Hepatocyte (in vitro differentiated cells): Measurements from ENCODE around the gene LGALS3BP. TPM values are rescaled to one million over a fixed set of nuclear protein-coding genes. Genes with fewer than 3 reads are reported as not detected.
"Not testable (repeated sequence)": the region's sequence is repeated elsewhere in the genome, so short reads cannot be mapped to it uniquely, and the experiment has no call there.

ENCODE experiments used
- DNase-seq: peaks from one replicate; pipeline ENCODE4 v3.0.0-alpha.2; 2016; ENCODE audit warnings: low spot score
- H2AFZ ChIP-seq: fragments of 200-600 bp; sonication (generic); 2 replicates; pipeline ENCODE4 v1.6.0; 2016; ENCODE audit warnings: antibody characterized with exemption, mild to moderate bottlenecking
- H3K27ac ChIP-seq: fragments of 200-600 bp; sonication (generic); 2 replicates; pipeline ENCODE4 v1.5.1; 2016; ENCODE audit warnings: mild to moderate bottlenecking
- H3K27me3 ChIP-seq: fragments of 200-600 bp; sonication (generic); 2 replicates; pipeline ENCODE4 v1.6.1; 2016
- H3K36me3 ChIP-seq: fragments of 200-600 bp; sonication (generic); replicated peaks from 2 replicates; pipeline ENCODE4 v1.5.1; 2016; ENCODE audit warnings: low read depth; ENCODE audit not compliant: insufficient read depth
- H3K4me1 ChIP-seq: fragments of 200-600 bp; sonication (generic); 2 replicates; pipeline ENCODE4 v1.5.1; 2016; ENCODE audit warnings: mild to moderate bottlenecking, moderate library complexity; ENCODE audit not compliant: insufficient read depth
- H3K4me2 ChIP-seq: fragments of 200-600 bp; sonication (generic); 2 replicates; pipeline ENCODE4 v1.6.0; 2016
- H3K4me3 ChIP-seq: fragments of 200-600 bp; sonication (generic); 2 replicates; pipeline ENCODE4 v1.5.1; 2016; ENCODE audit warnings: mild to moderate bottlenecking
- H3K79me2 ChIP-seq: fragments of 200-600 bp; sonication (generic); 2 replicates; pipeline ENCODE4 v1.6.0; 2017; ENCODE audit warnings: mild to moderate bottlenecking
- H3K9me2 ChIP-seq: fragments of 200-600 bp; sonication (generic); replicated peaks from 2 replicates; pipeline ENCODE4 v1.6.0; 2017; ENCODE audit warnings: mild to moderate bottlenecking; ENCODE audit not compliant: insufficient read depth
- H3K9me3 ChIP-seq: fragments of 200-600 bp; sonication (generic); 2 replicates; pipeline ENCODE4 v1.5.1; 2016; ENCODE audit warnings: low read depth, mild to moderate bottlenecking
- H4K20me1 ChIP-seq: fragments of 200-600 bp; sonication (generic); 2 replicates; pipeline ENCODE4 v1.6.0; 2016; ENCODE audit warnings: mild to moderate bottlenecking; ENCODE audit not compliant: insufficient read depth, poor library complexity, severe bottlenecking
- EZH2 ChIP-seq: fragments of 200-600 bp; sonication (generic); IDR thresholded peaks from 2 replicates; pipeline ENCODE4 v1.6.1; 2016; ENCODE audit warnings: antibody characterized with exemption, mild to moderate bottlenecking, borderline replicate concordance
- EZH2phosphoT487 ChIP-seq: fragments of 200-600 bp; sonication (generic); IDR thresholded peaks from one replicate; pipeline ENCODE4 v1.6.1; 2018; ENCODE audit warnings: antibody characterized with exemption, mild to moderate bottlenecking, low read depth, moderate library complexity; ENCODE audit not compliant: unreplicated experiment, severe bottlenecking
- WGBS: methylation state at CpG from one replicate; pipeline ENCODE4 v1.1.6; 2016; ENCODE audit warnings: low lambda C conversion rate; ENCODE audit errors: missing lambda C conversion rate; 5-methylcytosine and 5-hydroxymethylcytosine counted together
- polyA plus RNA-seq: library from polyadenylated mRNA; unstranded; fragments of >200 nt; fragmentation: Nextera tagmentation; extraction: Ambion mirVana; gene quantifications from 2 replicates; pipeline ENCODE4 v1.2.1, GENCODE V29; 2016
- total RNA-seq: library from RNA; depleted of rRNA; stranded (reverse); fragments of >200 nt; gene quantifications from 2 replicates; pipeline ENCODE4 v1.2.3, GENCODE V29; 2014
- TF ChIP-seq, protein P1 (sequence below): fragments of 200-600 bp; sonication (generic); IDR thresholded peaks from 2 replicates; pipeline ENCODE4 v1.5.1; 2016; ENCODE audit warnings: antibody characterized with exemption, mild to moderate bottlenecking; ENCODE audit not compliant: poor library complexity

LGALS3BP gene
- total and polyA plus RNA-seq, 2 experiments from 2014 or later = 305 to 787 TPM

DNA sequence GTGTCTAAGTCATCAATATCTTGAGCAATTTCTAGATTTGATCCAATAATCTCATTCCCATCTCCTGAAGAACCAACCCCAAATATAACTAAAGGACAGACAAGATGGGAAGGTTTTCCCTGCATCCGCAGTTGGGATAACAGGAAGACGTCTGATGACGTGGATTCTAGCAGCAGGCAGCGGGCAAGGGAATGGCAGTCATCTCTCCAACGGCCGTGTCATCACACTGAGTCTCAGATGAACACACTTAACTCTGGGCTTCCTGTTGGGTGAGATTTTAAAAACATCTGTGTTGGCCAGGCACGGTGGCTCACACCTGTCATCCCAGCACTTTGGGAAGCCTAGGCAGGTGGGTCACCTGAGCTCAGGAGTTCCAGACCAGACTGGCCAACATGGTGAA, 33.6 kb downstream of the LGALS3BP start:
- 89% methylated on average over 7 of the region's 7 CpGs for WGBS
- H3K79me2 ChIP-seq = no peaks in the 10 kb centered on the region

GRCh38 chr17:78945455-78945854, 34.3 kb downstream of the LGALS3BP start:
- H3K4me3 ChIP-seq, DNase-seq, H3K9me2 ChIP-seq, H4K20me1 ChIP-seq, H3K4me2 ChIP-seq, H3K36me3 ChIP-seq, H3K27ac ChIP-seq, H3K4me1 ChIP-seq, H2AFZ ChIP-seq, H3K79me2 ChIP-seq, H3K27me3 ChIP-seq, H3K9me3 ChIP-seq: not testable (repeated sequence)
- WGBS = 94% methylated on average over 12 of the region's 12 CpGs

More for the DNA sequence above, 33.6 kb downstream of the LGALS3BP start:
- Histone ChIP-seq H2AFZ (no peak overlapping the region), H3K27me3 (no peaks in the 10 kb centered on the region), H3K4me1 (peaks cover 9% of the 10 kb centered on the region), H3K9me2 (no peaks in the 10 kb centered on the region), H3K27ac (no peak overlapping the region), H3K4me2 (no peak overlapping the region), H4K20me1 (no peaks in the 10 kb centered on the region), H3K36me3 (no peaks in the 10 kb centered on the region), H3K9me3 (peaks cover 6% of the 10 kb centered on the region), H3K4me3 (no peak overlapping the region)
- no peak for TF ChIP-seq EZH2
- TF ChIP-seq, protein P1, sequence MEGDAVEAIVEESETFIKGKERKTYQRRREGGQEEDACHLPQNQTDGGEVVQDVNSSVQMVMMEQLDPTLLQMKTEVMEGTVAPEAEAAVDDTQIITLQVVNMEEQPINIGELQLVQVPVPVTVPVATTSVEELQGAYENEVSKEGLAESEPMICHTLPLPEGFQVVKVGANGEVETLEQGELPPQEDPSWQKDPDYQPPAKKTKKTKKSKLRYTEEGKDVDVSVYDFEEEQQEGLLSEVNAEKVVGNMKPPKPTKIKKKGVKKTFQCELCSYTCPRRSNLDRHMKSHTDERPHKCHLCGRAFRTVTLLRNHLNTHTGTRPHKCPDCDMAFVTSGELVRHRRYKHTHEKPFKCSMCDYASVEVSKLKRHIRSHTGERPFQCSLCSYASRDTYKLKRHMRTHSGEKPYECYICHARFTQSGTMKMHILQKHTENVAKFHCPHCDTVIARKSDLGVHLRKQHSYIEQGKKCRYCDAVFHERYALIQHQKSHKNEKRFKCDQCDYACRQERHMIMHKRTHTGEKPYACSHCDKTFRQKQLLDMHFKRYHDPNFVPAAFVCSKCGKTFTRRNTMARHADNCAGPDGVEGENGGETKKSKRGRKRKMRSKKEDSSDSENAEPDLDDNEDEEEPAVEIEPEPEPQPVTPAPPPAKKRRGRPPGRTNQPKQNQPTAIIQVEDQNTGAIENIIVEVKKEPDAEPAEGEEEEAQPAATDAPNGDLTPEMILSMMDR = no peak
- DNase-seq = no peak

GRCh38 chr17:78944956-78945355, 34.8 kb downstream of the LGALS3BP start:
- no peak for DNase-seq
- Histone ChIP-seq H3K9me3 (no peaks in the 10 kb centered on the region), H3K4me3 (no peak overlapping the region), H3K4me1 (peaks cover 10% of the 10 kb centered on the region), H3K27ac (no peak overlapping the region), H3K4me2 (no peak overlapping the region), H3K36me3 (no peaks in the 10 kb centered on the region), H4K20me1 (no peaks in the 10 kb centered on the region), H2AFZ (no peak overlapping the region), H3K9me2 (no peaks in the 10 kb centered on the region), H3K27me3 (no peaks in the 10 kb centered on the region), H3K79me2 (no peaks in the 10 kb centered on the region)
- TF ChIP-seq EZH2 (no peak), EZH2phosphoT487 (no peak)
- TF ChIP-seq, protein P1 = no peak
- WGBS = 90% methylated on average over 10 of the region's 10 CpGs

GRCh38 chr17:78944026-78944425, 35.7 kb downstream of the LGALS3BP start:
- peaks cover 16% of the 10 kb centered on the region for H3K4me1 ChIP-seq
- no peaks in the 10 kb centered on the region for H3K27me3 ChIP-seq
- H3K9me3 ChIP-seq = no peaks in the 10 kb centered on the region
- H3K36me3 ChIP-seq = no peaks in the 10 kb centered on the region
- no peak overlapping the region for H3K4me3 ChIP-seq
- no peak for DNase-seq
- H3K27ac ChIP-seq = no peak overlapping the region
- 86% methylated on average over 7 of the region's 7 CpGs for WGBS
- no peak overlapping the region for H3K4me2 ChIP-seq
- no peaks in the 10 kb centered on the region for H3K79me2 ChIP-seq
- H2AFZ ChIP-seq = no peak overlapping the region
- TF ChIP-seq EZH2phosphoT487 (no peak), EZH2 (no peak)
- TF ChIP-seq, protein P1 = no peak
- H4K20me1 ChIP-seq = no peaks in the 10 kb centered on the region
- no peaks in the 10 kb centered on the region for H3K9me2 ChIP-seq
